ENCODE data around the gene TTC28.

Gene TTC28

DNA sequence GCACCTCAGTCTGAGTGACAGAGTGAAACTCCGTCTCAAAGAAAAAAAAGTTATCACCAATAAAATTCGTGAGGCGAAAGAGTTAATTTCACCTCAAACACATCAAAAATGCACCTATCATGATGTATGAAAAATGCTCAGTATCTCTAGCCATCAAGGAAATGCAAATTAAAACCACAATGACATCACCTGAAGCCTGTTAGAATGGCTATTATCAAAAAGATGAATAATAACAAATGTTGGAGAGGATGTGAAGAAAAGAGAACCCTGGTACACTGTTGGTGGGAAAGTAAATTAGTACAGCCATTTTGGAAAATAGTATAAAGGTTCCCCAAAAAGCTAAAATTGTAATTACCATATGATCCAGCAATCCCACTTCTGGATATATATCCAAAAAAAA, 38.4 kb upstream of the TTC28 start:
- TF ChIP-seq ZNF184 (tag by site-specific recombination; IDR thresholded peaks at IDR 0.05) (peak; percentile 98), KLF1 (tag by site-specific recombination; IDR thresholded peaks at IDR 0.05) (no peak)
- Histone ChIP-seq H3K36me3 (ENCODE audit: control insufficient read depth in 2 of 2, insufficient read depth in 1 of 2, low read length in 2 of 2) (peaks cover 45 to 47% of the 10 kb centered on the region in 2 experiments), H3K4me3 (ENCODE audit: low read depth, low read length) (no peak overlapping the region), H3K9me3 (ENCODE audit: control insufficient read depth, insufficient read depth, low read depth, low read length) (no peaks in the 10 kb centered on the region), H3K27ac (ENCODE audit: extremely low read depth, low read depth, low read length) (no peak overlapping the region), H3K4me1 (ENCODE audit: control insufficient read depth, insufficient read depth, low read length) (no peaks in the 10 kb centered on the region)
- CTCF ChIA-PET = no interaction called here
- POLR2A ChIA-PET = no interaction called here

DNA sequence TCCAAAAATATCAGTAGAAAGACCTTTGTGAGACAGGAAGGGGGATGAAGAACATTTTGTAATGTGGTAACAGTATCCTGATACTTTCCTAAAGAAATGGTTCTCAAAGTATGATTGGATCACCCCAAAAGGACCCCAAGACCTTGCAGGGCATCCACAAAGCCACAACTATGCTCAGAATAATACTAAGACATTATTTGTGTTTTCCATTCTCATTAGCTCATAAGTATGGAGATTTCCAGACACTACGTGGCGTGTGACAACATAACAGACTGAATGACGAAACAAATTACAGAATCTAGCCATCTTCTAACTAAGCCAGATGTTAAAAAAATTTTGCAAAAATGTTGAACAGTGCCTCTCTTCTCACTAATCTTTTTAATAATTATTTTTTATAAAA, 37.0 kb upstream of the TTC28 start:
- no peaks in the 10 kb centered on the region for H3K9me3 ChIP-seq (ENCODE audit: control insufficient read depth, insufficient read depth, low read depth, low read length)
- peaks cover 38 to 39% of the 10 kb centered on the region in 2 experiments for H3K36me3 ChIP-seq (ENCODE audit: control insufficient read depth in 2 of 2, insufficient read depth in 1 of 2, low read length in 2 of 2)
- TF ChIP-seq GLI4 (tag by site-specific recombination; IDR thresholded peaks at IDR 0.05) (no peak), ZNF426 (tag by site-specific recombination; IDR thresholded peaks at IDR 0.05) (no peak), ZNF548 (tag by site-specific recombination; IDR thresholded peaks at IDR 0.05) (no peak), ZNF174 (tag by site-specific recombination; IDR thresholded peaks at IDR 0.05) (no peak), ZBTB20 (tag by site-specific recombination; IDR thresholded peaks at IDR 0.05) (no peak), ZNF664 (tag by site-specific recombination; IDR thresholded peaks at IDR 0.05) (no peak)
- ChIA-PET POLR2A (no interaction called here), CTCF (no interaction called here)
- no peak overlapping the region for H3K4me3 ChIP-seq (ENCODE audit: low read depth, low read length)
- no peak overlapping the region for H3K27ac ChIP-seq (ENCODE audit: extremely low read depth, low read depth, low read length)
- H3K4me1 ChIP-seq (ENCODE audit: control insufficient read depth, insufficient read depth, low read length) = peaks cover 3% of the 10 kb centered on the region; the same call in 1 of the 2 replicates

DNA sequence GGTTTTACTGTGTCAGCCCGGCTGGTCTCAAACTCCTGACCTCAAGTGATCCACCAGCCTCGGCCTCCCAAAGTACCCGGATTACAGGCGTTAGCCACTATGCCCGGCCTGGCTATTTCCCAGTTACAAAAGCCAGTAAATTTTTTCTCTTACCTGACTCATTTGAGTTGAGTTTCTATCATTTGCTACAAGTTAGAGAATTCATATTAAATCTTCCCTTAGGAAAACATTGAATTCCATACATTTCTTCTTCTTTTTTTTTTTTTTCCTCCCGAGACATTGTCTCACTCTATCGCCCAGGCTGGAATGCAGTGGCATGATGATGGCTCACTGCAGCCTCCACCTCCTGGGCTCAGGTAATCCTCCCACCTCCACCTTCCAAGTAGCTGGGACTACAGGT, 36.0 kb upstream of the TTC28 start:
- CTCF ChIA-PET = no interaction called here
- Histone ChIP-seq H3K36me3 (ENCODE audit: control insufficient read depth in 2 of 2, insufficient read depth in 1 of 2, low read length in 2 of 2) (peaks cover 33 to 38% of the 10 kb centered on the region in 2 experiments), H3K4me1 (ENCODE audit: control insufficient read depth, insufficient read depth, low read length) (peaks cover 6% of the 10 kb centered on the region), H3K27ac (ENCODE audit: extremely low read depth, low read depth, low read length) (no peak overlapping the region), H3K4me3 (ENCODE audit: low read depth, low read length) (no peak overlapping the region), H3K9me3 (ENCODE audit: control insufficient read depth, insufficient read depth, low read depth, low read length) (no peaks in the 10 kb centered on the region)
- POLR2A ChIA-PET = no interaction called here
- TF ChIP-seq ZNF670 (tag by site-specific recombination; IDR thresholded peaks at IDR 0.05; ENCODE audit: low read depth) = no peak
- no peak for TF ChIP-seq OSR2 (tag by site-specific recombination; IDR thresholded peaks at IDR 0.05)

DNA sequence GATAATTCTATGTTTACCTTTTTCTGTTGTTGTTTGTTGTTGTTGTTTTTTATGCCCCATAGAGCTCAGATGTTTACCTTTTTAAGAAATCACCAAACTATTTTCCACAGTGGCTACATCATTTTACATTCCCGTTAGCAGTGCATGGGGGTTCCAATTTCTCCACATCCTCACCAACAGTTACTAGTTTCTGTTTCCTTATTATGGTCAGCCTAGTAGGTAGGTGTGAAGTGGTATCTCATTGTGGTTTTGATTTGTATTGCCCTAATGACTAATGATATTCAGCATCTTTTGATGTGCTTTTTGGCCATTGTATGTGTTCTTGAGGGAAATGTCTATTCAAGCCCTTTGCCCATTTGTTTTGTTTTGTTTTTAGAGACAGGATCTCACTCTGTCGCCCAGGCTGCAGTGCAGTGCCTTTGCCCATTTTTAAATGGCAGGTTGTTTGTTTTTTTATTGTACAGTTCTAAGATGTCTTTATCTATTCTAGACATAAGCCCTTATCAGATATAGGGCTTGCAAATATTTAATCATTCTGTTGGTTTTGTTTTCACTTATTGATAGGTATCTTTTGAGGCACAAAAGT, 34.5 kb upstream of the TTC28 start:
- Histone ChIP-seq H3K4me1 (ENCODE audit: control insufficient read depth, insufficient read depth, low read length) (peaks cover 8% of the 10 kb centered on the region), H3K9me3 (ENCODE audit: control insufficient read depth, insufficient read depth, low read depth, low read length) (no peaks in the 10 kb centered on the region), H3K4me3 (ENCODE audit: low read depth, low read length) (no peak overlapping the region), H3K36me3 (ENCODE audit: control insufficient read depth in 2 of 2, insufficient read depth in 1 of 2, low read length in 2 of 2) (peaks cover 33 to 39% of the 10 kb centered on the region in 2 experiments), H3K27ac (ENCODE audit: extremely low read depth, low read depth, low read length) (no peak overlapping the region)
- POLR2A ChIA-PET = interaction anchor here (0.5 kb wide), 1 partner anchor 13 kb away, joined by 3 read pairs; no protein-coding TSS in a partner anchor
- TF ChIP-seq ZNF350 (tag by site-specific recombination; IDR thresholded peaks at IDR 0.05) (no peak), KLF8 (tag by site-specific recombination; IDR thresholded peaks at IDR 0.05) (no peak), ZNF366 (tag by site-specific recombination; conservative IDR thresholded peaks at IDR 0.05) (no peak), ZNF623 (tag by site-specific recombination; IDR thresholded peaks at IDR 0.05) (no peak), ZNF404 (tag by site-specific recombination; IDR thresholded peaks at IDR 0.05) (no peak), ZNF214 (tag by site-specific recombination; IDR thresholded peaks at IDR 0.05; ENCODE audit: borderline replicate concordance) (no peak), ZNF544 (tag by site-specific recombination; IDR thresholded peaks at IDR 0.05) (no peak), ZNF23 (tag by site-specific recombination; IDR thresholded peaks at IDR 0.05; ENCODE audit: borderline replicate concordance) (no peak)
- TF ChIP-seq, protein P1, sequence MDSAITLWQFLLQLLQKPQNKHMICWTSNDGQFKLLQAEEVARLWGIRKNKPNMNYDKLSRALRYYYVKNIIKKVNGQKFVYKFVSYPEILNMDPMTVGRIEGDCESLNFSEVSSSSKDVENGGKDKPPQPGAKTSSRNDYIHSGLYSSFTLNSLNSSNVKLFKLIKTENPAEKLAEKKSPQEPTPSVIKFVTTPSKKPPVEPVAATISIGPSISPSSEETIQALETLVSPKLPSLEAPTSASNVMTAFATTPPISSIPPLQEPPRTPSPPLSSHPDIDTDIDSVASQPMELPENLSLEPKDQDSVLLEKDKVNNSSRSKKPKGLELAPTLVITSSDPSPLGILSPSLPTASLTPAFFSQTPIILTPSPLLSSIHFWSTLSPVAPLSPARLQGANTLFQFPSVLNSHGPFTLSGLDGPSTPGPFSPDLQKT (IDR thresholded peaks at IDR 0.05; ENCODE audit: borderline replicate concordance, low read depth, low read length) = no peak
- CTCF ChIA-PET = interaction anchor here (0.6 to 1.0 kb wide), 2 partner anchors 695 to 894 kb away, joined by 3 read pairs; no protein-coding TSS in a partner anchor

Measured in HEK293 (cell line).